ENCODE data around the gene ITPRIP.

ITPRIP gene

GRCh38 chr10:104307576-104308438, 30.5 kb downstream of the ITPRIP start:
- no peak for DNase-seq (ENCODE audit: low read depth)

- DNase-seq (ENCODE audit: low read depth) = no peak
Measured at GRCh38 chr10:104306897-104307296, 31.4 kb downstream of the ITPRIP start.

- no peak for DNase-seq (ENCODE audit: low read depth)
Measured at GRCh38 chr10:104304927-104305326, 33.3 kb downstream of the ITPRIP start.

- no peak for DNase-seq (ENCODE audit: low read depth)
Measured at GRCh38 chr10:104304356-104304745, 33.9 kb downstream of the ITPRIP start.

- no peak for DNase-seq (ENCODE audit: low read depth)
Measured at GRCh38 chr10:104303594-104304355, 34.5 kb downstream of the ITPRIP start.

GRCh38 chr10:104301907-104302690, 36.2 kb downstream of the ITPRIP start:
- no peak for DNase-seq (ENCODE audit: low read depth)

- peak; percentile 97 for DNase-seq (ENCODE audit: low read depth)
Measured at GRCh38 chr10:104300736-104301292, 37.5 kb downstream of the ITPRIP start.

- peak; percentile 96 for DNase-seq (ENCODE audit: low read depth)
Measured at GRCh38 chr10:104300002-104300735, 38.1 kb downstream of the ITPRIP start.

- DNase-seq (ENCODE audit: low read depth) = no peak
Measured at GRCh38 chr10:104299031-104299904, 39.0 kb downstream of the ITPRIP start.

GRCh38 chr10:104297697-104298660, 40.3 kb downstream of the ITPRIP start:
- DNase-seq (ENCODE audit: low read depth) = peak; percentile 14

GRCh38 chr10:104296687-104297436, 41.4 kb downstream of the ITPRIP start:
- DNase-seq (ENCODE audit: low read depth) = no peak

- no peak for DNase-seq (ENCODE audit: low read depth)
Measured at GRCh38 chr10:104293781-104294321, 44.4 kb downstream of the ITPRIP start.

- no peak for DNase-seq (ENCODE audit: low read depth)
Measured at GRCh38 chr10:104293011-104293410, 45.3 kb downstream of the ITPRIP start.

GRCh38 chr10:104291439-104291951, 46.8 kb downstream of the ITPRIP start:
- DNase-seq (ENCODE audit: low read depth) = peak; percentile 84

- no peak for DNase-seq (ENCODE audit: low read depth)
Measured at GRCh38 chr10:104288355-104288754, 49.9 kb downstream of the ITPRIP start.

GRCh38 chr10:104286939-104287338, 51.3 kb downstream of the ITPRIP start:
- no peak for DNase-seq (ENCODE audit: low read depth)

- no peak for DNase-seq (ENCODE audit: low read depth)
Measured at GRCh38 chr10:104284846-104285245, 53.4 kb downstream of the ITPRIP start.

- no peak for DNase-seq (ENCODE audit: low read depth)
Measured at GRCh38 chr10:104281694-104282093, 56.6 kb downstream of the ITPRIP start.
